CD4-positive, CD25-positive, alpha-beta regulatory T cell (primary cell): ENCODE data around the gene TM9SF3. TPM values are rescaled to one million over a fixed set of nuclear protein-coding genes. Genes with fewer than 3 reads are reported as not detected.

Experiments
- ATAC-seq, 2 donors: fragments of 150-1000 bp; cut with Tn5 transposase; one replicate each; pipeline ENCODE4 v1.10.0; 2021; ENCODE audit warnings: low read depth in 2 of 2, moderate number of reproducible peaks in 2 of 2, moderate library complexity in 1 of 2
- DNase-seq, 3 donors: peaks; one replicate each; pipeline versions ENCODE4 v3.0.0 to v3.0.0-alpha.2; 2012 to 2022; ENCODE audit warnings: mixed read lengths in 1 of 3
- H3K27ac ChIP-seq: one replicate; pipeline ENCODE4 v1.7.0; 2013; ENCODE audit warnings: mild to moderate bottlenecking, low read length; ENCODE audit not compliant: insufficient read depth, poor library complexity, severe bottlenecking
- H3K27me3 ChIP-seq: one replicate; pipeline ENCODE4 v1.7.0; 2013; ENCODE audit warnings: low read length; ENCODE audit not compliant: control insufficient read depth, insufficient read depth
- H3K36me3 ChIP-seq: one replicate; pipeline ENCODE4 v1.7.0; 2013; ENCODE audit warnings: mild to moderate bottlenecking, low read length, moderate library complexity; ENCODE audit not compliant: control insufficient read depth, insufficient read depth
- H3K4me1 ChIP-seq: 2 replicates; pipeline ENCODE4 v1.7.0; 2013; ENCODE audit warnings: mild to moderate bottlenecking, low read length; ENCODE audit not compliant: insufficient read depth, control insufficient read depth, poor library complexity, severe bottlenecking
- H3K4me3 ChIP-seq: one replicate; pipeline ENCODE4 v1.7.0; 2013; ENCODE audit warnings: low read depth, mild to moderate bottlenecking, low read length, moderate library complexity
- H3K9me3 ChIP-seq, 2 experiments: 1 replicate in 1 of 2; 2 replicates in 1 of 2; pipeline ENCODE4 v1.7.0; 2013; ENCODE audit warnings: low read length in 2 of 2, mild to moderate bottlenecking in 1 of 2, moderate library complexity in 1 of 2; ENCODE audit not compliant: control insufficient read depth in 2 of 2
- H3K27ac Mint-ChIP-seq, 3 donors: one replicate each; pipeline ENCODE4 v1.8.0; 2020 to 2022; ENCODE audit warnings: mild to moderate bottlenecking in 3 of 3, mixed read lengths in 3 of 3, moderate library complexity in 2 of 3
- H3K27me3 Mint-ChIP-seq: one replicate; pipeline ENCODE4 v1.8.0; 2022; ENCODE audit warnings: mild to moderate bottlenecking, mixed read lengths
- H3K36me3 Mint-ChIP-seq: one replicate; pipeline ENCODE4 v1.8.0; 2020; ENCODE audit warnings: mixed read lengths
- H3K4me1 Mint-ChIP-seq, 4 donors: one replicate each; pipeline ENCODE4 v1.8.0; 2020 to 2022; ENCODE audit warnings: mixed read lengths in 4 of 4, mild to moderate bottlenecking in 1 of 4
- H3K4me3 Mint-ChIP-seq, 4 donors: one replicate each; pipeline ENCODE4 v1.8.0; 2020 to 2022; ENCODE audit warnings: mild to moderate bottlenecking in 4 of 4, mixed read lengths in 4 of 4, moderate library complexity in 3 of 4
- H3K9me3 Mint-ChIP-seq, 7 donors: one replicate each; pipeline ENCODE4 v1.8.0; 2020 to 2022; ENCODE audit warnings: mixed read lengths in 7 of 7, mild to moderate bottlenecking in 3 of 7, moderate library complexity in 2 of 7
- polyA plus RNA-seq, 4 donors: library from polyadenylated mRNA; unstranded; fragments of 300-500 nt; fragmentation: Illumina TruSeq; gene quantifications; one replicate each; pipeline ENCODE4 v1.2.3, GENCODE V29; 2021
- total RNA-seq: library from RNA; stranded (reverse); gene quantifications from one replicate; pipeline ENCODE4 v1.2.3, GENCODE V29; 2022

Gene TM9SF3
- total and polyA plus RNA-seq, 5 donors from 2014 or later, result 59.9 to 82.8 (median 69.7) TPM

GRCh38 chr10:96619796-96620773 is 33.3 kb upstream of the TM9SF3 start:
- Histone ChIP-seq H3K36me3 (no peaks in the 10 kb centered on the region), H3K4me3 (no peak overlapping the region), H3K9me3 (no peaks in the 10 kb centered on the region), H3K27ac (no peak overlapping the region), H3K4me1 (no peaks in the 10 kb centered on the region), H3K27me3 (no peaks in the 10 kb centered on the region)
- Mint-ChIP-seq H3K4me1 (no peaks in the 10 kb centered on the region), H3K27ac (peak overlapping the region in 1 of 3 donors; percentile 17), H3K4me3 (no peak overlapping the region), H3K9me3 (peaks cover 0 to 3% (median 0%) of the 10 kb centered on the region in 7 donors), H3K36me3 (peaks cover 8% of the 10 kb centered on the region), H3K27me3 (no peaks in the 10 kb centered on the region)
- no peak for DNase-seq
- ATAC-seq, result no peak

- H3K27ac Mint-ChIP-seq, result no peak overlapping the region
- H3K4me3 ChIP-seq, result no peak overlapping the region
- no peaks in the 10 kb centered on the region for H3K9me3 ChIP-seq
- H3K27me3 Mint-ChIP-seq, result no peaks in the 10 kb centered on the region
- peaks cover 10% of the 10 kb centered on the region for H3K36me3 Mint-ChIP-seq
- no peaks in the 10 kb centered on the region for H3K27me3 ChIP-seq
- H3K4me3 Mint-ChIP-seq, result no peak overlapping the region
- no peaks in the 10 kb centered on the region for H3K4me1 Mint-ChIP-seq
- no peak overlapping the region for H3K27ac ChIP-seq
- no peaks in the 10 kb centered on the region for H3K4me1 ChIP-seq
- peaks cover 0 to 3% (median 0%) of the 10 kb centered on the region in 7 donors for H3K9me3 Mint-ChIP-seq
- no peak for ATAC-seq
- no peaks in the 10 kb centered on the region for H3K36me3 ChIP-seq
- no peak for DNase-seq
Observed at GRCh38 chr10:96619120-96619519, 32.3 kb upstream of the TM9SF3 start.

- ATAC-seq (no peak), DNase-seq (no peak)
- Mint-ChIP-seq H3K4me3 (no peak overlapping the region), H3K27ac (no peak overlapping the region), H3K27me3 (no peaks in the 10 kb centered on the region), H3K4me1 (no peaks in the 10 kb centered on the region), H3K36me3 (peaks cover 10% of the 10 kb centered on the region), H3K9me3 (peaks cover 0 to 2% (median 0%) of the 10 kb centered on the region in 7 donors)
- Histone ChIP-seq H3K36me3 (no peaks in the 10 kb centered on the region), H3K27ac (no peak overlapping the region), H3K27me3 (no peaks in the 10 kb centered on the region), H3K4me1 (no peaks in the 10 kb centered on the region), H3K9me3 (no peaks in the 10 kb centered on the region), H3K4me3 (no peak overlapping the region)
Observed at GRCh38 chr10:96618653-96619052, 31.8 kb upstream of the TM9SF3 start.

GRCh38 chr10:96616961-96617360 is 30.1 kb upstream of the TM9SF3 start:
- DNase-seq (no peak), ATAC-seq (no peak)
- H3K27ac Mint-ChIP-seq, result peak overlapping the region in 2 of 3 donors; percentile 65
- H3K4me1 Mint-ChIP-seq, result no peaks in the 10 kb centered on the region
- Histone ChIP-seq H3K27me3 (no peaks in the 10 kb centered on the region), H3K27ac (no peak overlapping the region), H3K9me3 (no peaks in the 10 kb centered on the region), H3K4me1 (no peaks in the 10 kb centered on the region), H3K4me3 (no peak overlapping the region), H3K36me3 (no peaks in the 10 kb centered on the region)
- no peak overlapping the region for H3K4me3 Mint-ChIP-seq
- H3K9me3 Mint-ChIP-seq, result no peaks in the 10 kb centered on the region
- peaks cover 10% of the 10 kb centered on the region for H3K36me3 Mint-ChIP-seq
- no peaks in the 10 kb centered on the region for H3K27me3 Mint-ChIP-seq

- no peak overlapping the region for H3K27ac ChIP-seq
- no peak for ATAC-seq
Observed at GRCh38 chr10:96614515-96614914, 27.7 kb upstream of the TM9SF3 start.

GRCh38 chr10:96613576-96613975 is 26.8 kb upstream of the TM9SF3 start:
- Histone ChIP-seq H3K9me3 (no peaks in the 10 kb centered on the region), H3K4me3 (no peak overlapping the region), H3K27me3 (no peaks in the 10 kb centered on the region), H3K27ac (no peak overlapping the region), H3K36me3 (no peaks in the 10 kb centered on the region), H3K4me1 (peaks cover 7% of the 10 kb centered on the region)
- peaks cover 4 to 10% (median 4%) of the 10 kb centered on the region in 4 donors for H3K4me1 Mint-ChIP-seq
- H3K9me3 Mint-ChIP-seq, result no peaks in the 10 kb centered on the region
- no peak overlapping the region for H3K27ac Mint-ChIP-seq
- peaks cover 10% of the 10 kb centered on the region for H3K36me3 Mint-ChIP-seq
- no peak overlapping the region for H3K4me3 Mint-ChIP-seq
- no peak for DNase-seq
- ATAC-seq, result no peak
- H3K27me3 Mint-ChIP-seq, result no peaks in the 10 kb centered on the region

More at GRCh38 chr10:96614515-96614914, 27.7 kb upstream of the TM9SF3 start:
- H3K27me3 ChIP-seq, result no peaks in the 10 kb centered on the region
- H3K4me3 Mint-ChIP-seq, result no peak overlapping the region
- no peaks in the 10 kb centered on the region for H3K27me3 Mint-ChIP-seq
- peaks cover 7% of the 10 kb centered on the region for H3K4me1 ChIP-seq
- H3K36me3 Mint-ChIP-seq, result peaks cover 10% of the 10 kb centered on the region
- peaks cover 4 to 10% (median 4%) of the 10 kb centered on the region in 4 donors for H3K4me1 Mint-ChIP-seq
- H3K36me3 ChIP-seq, result no peaks in the 10 kb centered on the region
- no peaks in the 10 kb centered on the region for H3K9me3 ChIP-seq
- no peaks in the 10 kb centered on the region for H3K9me3 Mint-ChIP-seq
- no peak for DNase-seq
- no peak overlapping the region for H3K27ac Mint-ChIP-seq
- H3K4me3 ChIP-seq, result no peak overlapping the region

- Mint-ChIP-seq H3K27ac (no peak overlapping the region), H3K27me3 (no peaks in the 10 kb centered on the region), H3K36me3 (peaks cover 10% of the 10 kb centered on the region), H3K4me1 (peaks cover 4 to 10% (median 4%) of the 10 kb centered on the region in 4 donors), H3K9me3 (no peaks in the 10 kb centered on the region), H3K4me3 (no peak overlapping the region)
- Histone ChIP-seq H3K9me3 (no peaks in the 10 kb centered on the region), H3K27me3 (no peaks in the 10 kb centered on the region), H3K4me1 (peaks cover 7% of the 10 kb centered on the region), H3K36me3 (no peaks in the 10 kb centered on the region), H3K4me3 (no peak overlapping the region), H3K27ac (no peak overlapping the region)
- ATAC-seq, result no peak
- no peak for DNase-seq
Observed at GRCh38 chr10:96612055-96612830, 25.4 kb upstream of the TM9SF3 start.
